Measurements from ENCODE around the gene FAM135A.
"Not testable (repeated sequence)": the region's sequence is repeated elsewhere in the genome, so short reads cannot be mapped to it uniquely, and the experiment has no call there.

The FAM135A gene

GRCh38 chr6:70510600-70510999 is 97.3 kb downstream of the FAM135A start:
- in situ Hi-C loops (cut with MboI; ENCODE audit: low pct_unique_long_range_greater_than_20kb, low sequenced_read_pairs) = no loop called here

GRCh38 chr6:70518723-70519122 is 105.4 kb downstream of the FAM135A start:
- in situ Hi-C loops (cut with MboI; ENCODE audit: low pct_unique_long_range_greater_than_20kb, low sequenced_read_pairs) = no loop called here
- DNase-seq = no peak

More at GRCh38 chr6:70510600-70510999, 97.3 kb downstream of the FAM135A start:
- no peak for DNase-seq

- DNase-seq = peak; percentile 17
These were observed 107.3 kb downstream of the FAM135A start for GRCh38 chr6:70520575-70520974.

GRCh38 chr6:70524721-70525286 is 111.5 kb downstream of the FAM135A start:
- in situ Hi-C loops (cut with MboI; ENCODE audit: low pct_unique_long_range_greater_than_20kb, low sequenced_read_pairs) = no loop called here
- no peak for DNase-seq

More at GRCh38 chr6:70520575-70520974, 107.3 kb downstream of the FAM135A start:
- in situ Hi-C loops (cut with MboI; ENCODE audit: low pct_unique_long_range_greater_than_20kb, low sequenced_read_pairs) = no loop called here

GRCh38 chr6:70527071-70527737 is 113.9 kb downstream of the FAM135A start:
- DNase-seq = no peak
- in situ Hi-C loops (cut with MboI; ENCODE audit: low pct_unique_long_range_greater_than_20kb, low sequenced_read_pairs) = no loop called here

- in situ Hi-C loops (cut with MboI; ENCODE audit: low pct_unique_long_range_greater_than_20kb, low sequenced_read_pairs) = no loop called here
These were observed 116.7 kb downstream of the FAM135A start for GRCh38 chr6:70530023-70530422.

GRCh38 chr6:70531133-70531532 is 117.8 kb downstream of the FAM135A start:
- in situ Hi-C loops (cut with MboI; ENCODE audit: low pct_unique_long_range_greater_than_20kb, low sequenced_read_pairs) = no loop called here
- DNase-seq = no peak

More at GRCh38 chr6:70530023-70530422, 116.7 kb downstream of the FAM135A start:
- DNase-seq = no peak

GRCh38 chr6:70537266-70537665 is 124.0 kb downstream of the FAM135A start:
- DNase-seq = no peak
- in situ Hi-C loops (cut with MboI; ENCODE audit: low pct_unique_long_range_greater_than_20kb, low sequenced_read_pairs) = no loop called here

GRCh38 chr6:70538376-70538775 is 125.1 kb downstream of the FAM135A start:
- in situ Hi-C loops (cut with MboI; ENCODE audit: low pct_unique_long_range_greater_than_20kb, low sequenced_read_pairs) = no loop called here
- no peak for DNase-seq

- peak; percentile 9 for DNase-seq
- in situ Hi-C loops (cut with MboI; ENCODE audit: low pct_unique_long_range_greater_than_20kb, low sequenced_read_pairs) = no loop called here
These were observed 134.0 kb downstream of the FAM135A start for GRCh38 chr6:70547313-70547712.

- in situ Hi-C loops (cut with MboI; ENCODE audit: low pct_unique_long_range_greater_than_20kb, low sequenced_read_pairs) = no loop called here
- no peak for DNase-seq
These were observed 134.6 kb downstream of the FAM135A start for GRCh38 chr6:70547905-70548304.

GRCh38 chr6:70549327-70549726 is 136.0 kb downstream of the FAM135A start:
- in situ Hi-C loops (cut with MboI; ENCODE audit: low pct_unique_long_range_greater_than_20kb, low sequenced_read_pairs) = no loop called here
- no peak for DNase-seq

GRCh38 chr6:70551566-70551965 is 138.3 kb downstream of the FAM135A start:
- in situ Hi-C loops (cut with MboI; ENCODE audit: low pct_unique_long_range_greater_than_20kb, low sequenced_read_pairs) = no loop called here

GRCh38 chr6:70552286-70552940 is 139.1 kb downstream of the FAM135A start:
- DNase-seq; in situ Hi-C loops (cut with MboI; ENCODE audit: low pct_unique_long_range_greater_than_20kb, low sequenced_read_pairs): not testable (repeated sequence)

More at GRCh38 chr6:70551566-70551965, 138.3 kb downstream of the FAM135A start:
- no peak for DNase-seq

GRCh38 chr6:70552974-70553373 is 139.7 kb downstream of the FAM135A start:
- no peak for DNase-seq
- in situ Hi-C loops (cut with MboI; ENCODE audit: low pct_unique_long_range_greater_than_20kb, low sequenced_read_pairs) = no loop called here

- DNase-seq = no peak
- in situ Hi-C loops (cut with MboI; ENCODE audit: low pct_unique_long_range_greater_than_20kb, low sequenced_read_pairs) = no loop called here
These were observed 144.7 kb downstream of the FAM135A start for GRCh38 chr6:70557998-70558397.

- in situ Hi-C loops (cut with MboI; ENCODE audit: low pct_unique_long_range_greater_than_20kb, low sequenced_read_pairs); DNase-seq: not testable (repeated sequence)
These were observed 149.1 kb downstream of the FAM135A start for GRCh38 chr6:70562401-70562800.

- in situ Hi-C loops (cut with MboI; ENCODE audit: low pct_unique_long_range_greater_than_20kb, low sequenced_read_pairs) = no loop called here
- DNase-seq = no peak
These were observed 150.2 kb downstream of the FAM135A start for GRCh38 chr6:70563530-70563929.

- in situ Hi-C loops (cut with MboI; ENCODE audit: low pct_unique_long_range_greater_than_20kb, low sequenced_read_pairs) = no loop called here
- DNase-seq = peak; percentile 88
These were observed 153.6 kb downstream of the FAM135A start, which contains the start of gene SDHAF4 for GRCh38 chr6:70566751-70567382. Gene SDHAF4, plus strand, starts transcription at chr6:70566930. Its CDS starts 11 bp downstream, at chr6:70566941.

GRCh38 chr6:70574643-70575042 is 161.3 kb downstream of the FAM135A start:
- no peak for DNase-seq

More at GRCh38 chr6:70574643-70575042, 161.3 kb downstream of the FAM135A start:
- in situ Hi-C loops (cut with MboI; ENCODE audit: low pct_unique_long_range_greater_than_20kb, low sequenced_read_pairs) = no loop called here

Data from KBM-7 (cell line).